Adrenal gland (tissue), 5 donors: ENCODE data around the gene XRCC5.

Source experiments
- CTCF ChIP-seq, 6 experiments: fragments of 450-650 bp in 4 of 6; fragments of 200-600 bp in 2 of 6; sonication (generic) in 1 of 6; IDR thresholded peaks; 1 replicate in 5 of 6; 2 replicates in 1 of 6; pipeline versions ENCODE4 v1.5.1 to v1.8.0; 2016 to 2021; ENCODE audit warnings: antibody characterized with exemption in 6 of 6, mild to moderate bottlenecking in 2 of 6, moderate library complexity in 1 of 6
- POLR2A ChIP-seq, 2 donors: fragments of 450-650 bp; IDR thresholded peaks; one replicate each; pipeline ENCODE4 v1.6.1; 2017; ENCODE audit warnings: antibody characterized with exemption in 2 of 2, mild to moderate bottlenecking in 2 of 2, moderate library complexity in 1 of 2
- donor health status: DM: no; HTN: no; CAD: no.

DNA sequence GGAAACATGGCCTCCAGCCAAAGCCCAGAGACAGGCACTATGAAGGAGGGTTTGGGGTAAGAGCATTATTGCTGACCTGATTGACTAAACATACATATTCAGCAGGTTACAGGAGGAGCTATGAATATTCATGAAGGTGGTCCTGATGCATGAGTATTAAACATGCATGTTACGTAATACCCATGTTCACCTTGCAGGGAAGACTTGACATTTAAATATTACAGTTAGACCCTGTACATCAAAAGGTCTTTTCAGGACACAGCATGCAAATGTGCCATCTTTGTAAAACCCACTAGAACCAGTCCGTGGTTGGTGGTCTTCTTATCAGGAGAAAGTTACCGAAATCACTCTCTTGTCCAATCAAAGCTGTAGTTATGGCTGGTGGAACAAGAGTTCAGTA lies 59.9 kb downstream of the XRCC5 start:
- TF ChIP-seq POLR2A (IDR thresholded peaks at IDR 0.05): peak in 1 of 2 donors; percentile 5
- TF ChIP-seq CTCF (IDR thresholded peaks at IDR 0.05): no peak
